Left lung (tissue), 10 donors: ENCODE measurements around the gene WDR12. TPM values are rescaled to one million over a fixed set of nuclear protein-coding genes. Genes with fewer than 3 reads are reported as not detected.

Experiments
- ATAC-seq: fragments of 200-7000 bp; cut with Tn5 transposase; one replicate; pipeline ENCODE4 v1.9.1; 2020; ENCODE audit warnings: moderate library complexity
- DNase-seq, 4 donors: peaks; one replicate each; pipeline ENCODE4 v3.0.0-alpha.2; 2013 to 2020
- H3K27ac ChIP-seq, 2 donors: fragments of 200-600 bp; sonication (generic) in 1 of 2; one replicate each; pipeline versions ENCODE4 v1.5.0 to v1.8.0; 2020 to 2021
- H3K27me3 ChIP-seq, 2 donors: fragments of 200-600 bp; sonication (generic) in 1 of 2; one replicate each; pipeline versions ENCODE4 v1.5.0 to v1.8.0; 2020 to 2021
- H3K36me3 ChIP-seq, 2 donors: fragments of 200-600 bp; sonication (generic) in 1 of 2; one replicate each; pipeline versions ENCODE4 v1.5.0 to v1.8.0; 2020 to 2021
- H3K4me1 ChIP-seq, 2 donors: fragments of 200-600 bp; one replicate each; pipeline ENCODE4 v1.8.0; 2021
- H3K4me3 ChIP-seq, 2 donors: fragments of 200-600 bp; sonication (generic) in 1 of 2; one replicate each; pipeline versions ENCODE4 v1.5.0 to v1.8.0; 2020 to 2021; ENCODE audit warnings: mild to moderate bottlenecking in 1 of 2
- H3K9me3 ChIP-seq, 2 donors: fragments of 200-600 bp; sonication (generic) in 1 of 2; one replicate each; pipeline versions ENCODE4 v1.5.0 to v1.8.0; 2020 to 2021
- intact Hi-C, 2 donors: fragments of 100-400 bp; cut with DNase I; formaldehyde crosslinking; loops; one replicate each; pipeline versions ENCODE4 v1.11.2 to v1.14.2; 2022
- polyA plus RNA-seq, 6 donors: library from polyadenylated mRNA; unstranded; fragments of 120-200 nt; gene quantifications; one replicate each; pipeline ENCODE4 v1.2.1, GENCODE V29; 2013; ENCODE audit not compliant: insufficient read length in 6 of 6
- total RNA-seq, 2 donors: library from RNA; stranded (reverse); fragmentation: NEBNext Ultra II Directional; extraction: Animal tissue kit (Norgen Biotek cat#: 25700); gene quantifications; one replicate each; pipeline ENCODE4 v1.2.1, GENCODE V29; 2021
- TF ChIP-seq, protein P1 (sequence below), 2 donors: fragments of 200-600 bp; sonication (generic) in 1 of 2; IDR thresholded peaks; one replicate each; pipeline versions ENCODE4 v1.5.0 to v1.8.0; 2021; ENCODE audit warnings: antibody characterized with exemption in 2 of 2
- donor health status: DM: no; HTN: yes; CAD: no.
- donor health status: DM: no; HTN: no; CAD: no.

Gene WDR12
- total and polyA plus RNA-seq, 8 donors: 35.4 to 91.3 (median 77.5) TPM

GRCh38 chr2:202831242-202832220, 79.9 kb downstream of the WDR12 start:
- Histone ChIP-seq H3K27me3 (no peaks in the 10 kb centered on the region), H3K9me3 (no peaks in the 10 kb centered on the region), H3K27ac (no peak overlapping the region), H3K4me3 (no peak overlapping the region), H3K36me3 (no peaks in the 10 kb centered on the region), H3K4me1 (no peaks in the 10 kb centered on the region)
- TF ChIP-seq, protein P1, sequence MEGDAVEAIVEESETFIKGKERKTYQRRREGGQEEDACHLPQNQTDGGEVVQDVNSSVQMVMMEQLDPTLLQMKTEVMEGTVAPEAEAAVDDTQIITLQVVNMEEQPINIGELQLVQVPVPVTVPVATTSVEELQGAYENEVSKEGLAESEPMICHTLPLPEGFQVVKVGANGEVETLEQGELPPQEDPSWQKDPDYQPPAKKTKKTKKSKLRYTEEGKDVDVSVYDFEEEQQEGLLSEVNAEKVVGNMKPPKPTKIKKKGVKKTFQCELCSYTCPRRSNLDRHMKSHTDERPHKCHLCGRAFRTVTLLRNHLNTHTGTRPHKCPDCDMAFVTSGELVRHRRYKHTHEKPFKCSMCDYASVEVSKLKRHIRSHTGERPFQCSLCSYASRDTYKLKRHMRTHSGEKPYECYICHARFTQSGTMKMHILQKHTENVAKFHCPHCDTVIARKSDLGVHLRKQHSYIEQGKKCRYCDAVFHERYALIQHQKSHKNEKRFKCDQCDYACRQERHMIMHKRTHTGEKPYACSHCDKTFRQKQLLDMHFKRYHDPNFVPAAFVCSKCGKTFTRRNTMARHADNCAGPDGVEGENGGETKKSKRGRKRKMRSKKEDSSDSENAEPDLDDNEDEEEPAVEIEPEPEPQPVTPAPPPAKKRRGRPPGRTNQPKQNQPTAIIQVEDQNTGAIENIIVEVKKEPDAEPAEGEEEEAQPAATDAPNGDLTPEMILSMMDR (IDR thresholded peaks at IDR 0.05): peak in 1 of 2 donors; percentile 46
- ATAC-seq (peak; percentile 83), DNase-seq (peak in 1 of 4 donors; percentile 35)
- intact Hi-C loops: no loop called here

GRCh38 chr2:202824901-202825300, 86.6 kb downstream of the WDR12 start:
- H3K27me3 ChIP-seq: no peaks in the 10 kb centered on the region
- H3K9me3 ChIP-seq: no peaks in the 10 kb centered on the region
- no peak for ATAC-seq
- H3K4me3 ChIP-seq: no peak overlapping the region
- intact Hi-C loops: no loop called here
- TF ChIP-seq, protein P1 (IDR thresholded peaks at IDR 0.05): no peak
- H3K27ac ChIP-seq: no peak overlapping the region
- no peaks in the 10 kb centered on the region for H3K36me3 ChIP-seq
- no peaks in the 10 kb centered on the region for H3K4me1 ChIP-seq
- no peak for DNase-seq

Other genes starting within 250 kb of the WDR12 start
- gene ICA1L, start 39.9 kb downstream of the WDR12 start, total RNA-seq: 1 to 10 TPM; 2.6 to 2.7 TPM
- gene ICA1L, start 39.9 kb downstream of the WDR12 start, polyA plus RNA-seq: 10 to 100 TPM; 19.9 to 22.8 (median 21.9) TPM
- gene CARF, start 602 bp upstream of the WDR12 start, total RNA-seq: 1 to 10 TPM; 5.9 to 7.5 TPM
- 10 to 100 TPM; 12.7 to 19.8 (median 18.9) TPM for gene CARF, start 602 bp upstream of the WDR12 start, polyA plus RNA-seq
- gene NBEAL1, start 103.2 kb upstream of the WDR12 start, total RNA-seq: 10 to 100 TPM; 60.3 to 72.2 TPM
- gene NBEAL1, start 103.2 kb upstream of the WDR12 start, polyA plus RNA-seq: 10 to 100 TPM; 11.4 to 20.5 (median 18.9) TPM